Measurements from ENCODE around the gene USP46.
A peak's percentile ranks its signal among the peaks of the same experiment; 100 is the strongest.

USP46 gene

GRCh38 chr4:52641854-52642563 lies 17.1 kb downstream of the USP46 start:
- peaks cover 47% of the 10 kb centered on the region for H3K79me2 ChIP-seq (ENCODE audit: control insufficient read depth, insufficient read depth, low read length, unreplicated experiment)
- peak overlapping the region; percentile 50; the same call in 1 of the 2 replicates for H3K4me3 ChIP-seq (ENCODE audit: low read depth, low read length)
- H3K36me3 ChIP-seq (ENCODE audit: insufficient read depth, low read length): no peaks in the 10 kb centered on the region
- H3K4me1 ChIP-seq (ENCODE audit: control insufficient read depth, insufficient read depth, low read length, unreplicated experiment): peaks cover 29% of the 10 kb centered on the region
- peak overlapping the region; percentile 52 for H3K27ac ChIP-seq (ENCODE audit: low read depth, low read length)
- H2AFZ ChIP-seq (ENCODE audit: low read length, unreplicated experiment): no peak overlapping the region
- H3K27me3 ChIP-seq (ENCODE audit: insufficient read depth, low read length): no peaks in the 10 kb centered on the region

GRCh38 chr4:52640808-52641565 lies 18.1 kb downstream of the USP46 start:
- Histone ChIP-seq H3K79me2 (ENCODE audit: control insufficient read depth, insufficient read depth, low read length, unreplicated experiment) (peaks cover 47% of the 10 kb centered on the region), H3K27ac (ENCODE audit: low read depth, low read length) (peak overlapping the region; percentile 52)

DNA sequence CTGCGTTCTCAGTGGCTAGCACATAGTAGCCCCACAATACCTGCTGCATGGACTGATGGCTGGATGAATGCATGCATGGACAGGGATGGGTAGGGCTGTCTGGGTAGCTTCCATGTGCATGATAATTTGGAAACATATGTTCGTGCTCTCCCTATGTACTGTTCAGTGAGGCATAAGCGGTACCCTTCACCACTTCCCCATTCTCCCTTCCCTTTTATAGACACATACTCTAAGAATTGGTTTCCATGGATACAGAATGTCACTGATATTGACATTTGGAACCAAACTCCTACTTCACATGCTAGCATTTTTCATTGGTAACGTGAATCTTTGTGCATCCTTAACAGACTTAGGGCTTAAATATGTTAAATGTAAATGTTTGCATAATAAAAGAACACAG lies 20.4 kb downstream of the USP46 start:
- peaks cover 52% of the 10 kb centered on the region for H3K79me2 ChIP-seq (ENCODE audit: control insufficient read depth, insufficient read depth, low read length, unreplicated experiment)
- peaks cover 26% of the 10 kb centered on the region for H3K4me1 ChIP-seq (ENCODE audit: control insufficient read depth, insufficient read depth, low read length, unreplicated experiment)
- H3K36me3 ChIP-seq (ENCODE audit: insufficient read depth, low read length): no peaks in the 10 kb centered on the region
- no peak overlapping the region for H3K27ac ChIP-seq (ENCODE audit: low read depth, low read length)
- H3K27me3 ChIP-seq (ENCODE audit: insufficient read depth, low read length): no peaks in the 10 kb centered on the region
- H2AFZ ChIP-seq (ENCODE audit: low read length, unreplicated experiment): no peak overlapping the region
- H3K4me3 ChIP-seq (ENCODE audit: low read depth, low read length): no peak overlapping the region

More at GRCh38 chr4:52640808-52641565, 18.1 kb downstream of the USP46 start:
- peaks cover 29% of the 10 kb centered on the region for H3K4me1 ChIP-seq (ENCODE audit: control insufficient read depth, insufficient read depth, low read length, unreplicated experiment)
- no peaks in the 10 kb centered on the region for H3K36me3 ChIP-seq (ENCODE audit: insufficient read depth, low read length)
- H3K4me3 ChIP-seq (ENCODE audit: low read depth, low read length): peak overlapping the region; percentile 50
- no peaks in the 10 kb centered on the region for H3K27me3 ChIP-seq (ENCODE audit: insufficient read depth, low read length)
- H2AFZ ChIP-seq (ENCODE audit: low read length, unreplicated experiment): peak overlapping the region; percentile 78

DNA sequence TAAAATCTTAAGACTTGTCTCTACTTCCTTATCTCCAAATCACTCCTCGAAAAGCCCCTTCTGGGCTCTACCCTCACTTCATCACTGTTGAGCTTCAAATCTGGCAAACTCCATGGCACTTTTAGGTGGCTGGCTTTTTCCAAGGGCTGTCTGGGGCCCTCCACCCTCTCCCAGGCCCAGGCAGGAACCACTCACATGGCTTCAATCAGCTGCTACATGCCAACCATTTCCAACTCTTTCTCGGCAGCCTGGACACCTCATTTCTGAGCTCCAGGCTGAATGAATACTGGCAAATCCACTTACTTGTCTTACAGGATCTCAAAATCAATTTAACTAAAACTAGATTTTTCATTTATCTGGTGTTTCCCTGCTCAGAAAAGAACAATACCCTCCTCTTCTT lies 22.0 kb downstream of the USP46 start:
- H2AFZ ChIP-seq (ENCODE audit: low read length, unreplicated experiment): no peak overlapping the region
- H3K27me3 ChIP-seq (ENCODE audit: insufficient read depth, low read length): no peaks in the 10 kb centered on the region
- H3K79me2 ChIP-seq (ENCODE audit: control insufficient read depth, insufficient read depth, low read length, unreplicated experiment): peaks cover 43% of the 10 kb centered on the region
- peaks cover 18% of the 10 kb centered on the region for H3K4me1 ChIP-seq (ENCODE audit: control insufficient read depth, insufficient read depth, low read length, unreplicated experiment)
- H3K27ac ChIP-seq (ENCODE audit: low read depth, low read length): no peak overlapping the region
- H3K36me3 ChIP-seq (ENCODE audit: insufficient read depth, low read length): no peaks in the 10 kb centered on the region
- no peak overlapping the region for H3K4me3 ChIP-seq (ENCODE audit: low read depth, low read length)

- Histone ChIP-seq H3K27ac (ENCODE audit: low read depth, low read length) (no peak overlapping the region), H3K27me3 (ENCODE audit: insufficient read depth, low read length) (no peaks in the 10 kb centered on the region), H3K4me1 (ENCODE audit: control insufficient read depth, insufficient read depth, low read length, unreplicated experiment) (peaks cover 3% of the 10 kb centered on the region), H2AFZ (ENCODE audit: low read length, unreplicated experiment) (no peak overlapping the region), H3K4me3 (ENCODE audit: low read depth, low read length) (no peak overlapping the region), H3K79me2 (ENCODE audit: control insufficient read depth, insufficient read depth, low read length, unreplicated experiment) (peaks cover 34% of the 10 kb centered on the region), H3K36me3 (ENCODE audit: insufficient read depth, low read length) (no peaks in the 10 kb centered on the region)
These were observed 23.5 kb downstream of the USP46 start for GRCh38 chr4:52635560-52635959.

DNA sequence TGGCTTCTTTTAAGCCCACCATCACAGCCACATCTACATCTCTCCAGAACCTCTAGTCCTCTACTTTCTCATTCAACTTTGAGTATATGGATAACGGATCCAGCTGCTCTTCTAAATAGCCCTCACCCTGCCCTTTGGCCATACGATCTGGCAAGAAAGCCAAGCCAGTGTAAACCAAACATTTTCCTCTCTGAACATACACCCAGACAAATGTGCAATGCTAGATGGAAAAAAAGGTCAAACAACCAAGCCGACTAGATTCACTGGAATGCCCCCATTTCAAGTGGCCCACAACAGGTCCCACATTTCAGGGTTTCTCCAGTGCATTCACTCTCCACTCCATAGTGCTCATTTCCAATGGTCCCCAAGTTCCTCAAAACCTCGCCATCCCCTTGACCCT lies 24.0 kb downstream of the USP46 start:
- no peak overlapping the region for H3K27ac ChIP-seq (ENCODE audit: low read depth, low read length)
- no peaks in the 10 kb centered on the region for H3K36me3 ChIP-seq (ENCODE audit: insufficient read depth, low read length)
- H3K27me3 ChIP-seq (ENCODE audit: insufficient read depth, low read length): no peaks in the 10 kb centered on the region
- H2AFZ ChIP-seq (ENCODE audit: low read length, unreplicated experiment): no peak overlapping the region
- peaks cover 32% of the 10 kb centered on the region for H3K79me2 ChIP-seq (ENCODE audit: control insufficient read depth, insufficient read depth, low read length, unreplicated experiment)
- no peak overlapping the region for H3K4me3 ChIP-seq (ENCODE audit: low read depth, low read length)
- peaks cover 3% of the 10 kb centered on the region for H3K4me1 ChIP-seq (ENCODE audit: control insufficient read depth, insufficient read depth, low read length, unreplicated experiment)

- no peaks in the 10 kb centered on the region for H3K27me3 ChIP-seq (ENCODE audit: insufficient read depth, low read length)
- H3K79me2 ChIP-seq (ENCODE audit: control insufficient read depth, insufficient read depth, low read length, unreplicated experiment): peaks cover 20% of the 10 kb centered on the region
- no peak overlapping the region for H3K4me3 ChIP-seq (ENCODE audit: low read depth, low read length)
- H2AFZ ChIP-seq (ENCODE audit: low read length, unreplicated experiment): no peak overlapping the region
- peaks cover 3% of the 10 kb centered on the region for H3K4me1 ChIP-seq (ENCODE audit: control insufficient read depth, insufficient read depth, low read length, unreplicated experiment)
- no peaks in the 10 kb centered on the region for H3K36me3 ChIP-seq (ENCODE audit: insufficient read depth, low read length)
- H3K27ac ChIP-seq (ENCODE audit: low read depth, low read length): no peak overlapping the region
These were observed 25.3 kb downstream of the USP46 start for GRCh38 chr4:52633846-52634245.

- Histone ChIP-seq H3K4me3 (ENCODE audit: low read depth, low read length) (no peak overlapping the region), H3K27me3 (ENCODE audit: insufficient read depth, low read length) (no peaks in the 10 kb centered on the region), H3K27ac (ENCODE audit: low read depth, low read length) (no peak overlapping the region), H3K4me1 (ENCODE audit: control insufficient read depth, insufficient read depth, low read length, unreplicated experiment) (peaks cover 3% of the 10 kb centered on the region), H3K79me2 (ENCODE audit: control insufficient read depth, insufficient read depth, low read length, unreplicated experiment) (peaks cover 3% of the 10 kb centered on the region), H3K36me3 (ENCODE audit: insufficient read depth, low read length) (no peaks in the 10 kb centered on the region), H2AFZ (ENCODE audit: low read length, unreplicated experiment) (no peak overlapping the region)
These were observed 30.1 kb downstream of the USP46 start for GRCh38 chr4:52628974-52629373.

- Histone ChIP-seq H3K79me2 (ENCODE audit: control insufficient read depth, insufficient read depth, low read length, unreplicated experiment) (peaks cover 3% of the 10 kb centered on the region), H3K27ac (ENCODE audit: low read depth, low read length) (no peak overlapping the region), H2AFZ (ENCODE audit: low read length, unreplicated experiment) (no peak overlapping the region), H3K4me3 (ENCODE audit: low read depth, low read length) (no peak overlapping the region), H3K36me3 (ENCODE audit: insufficient read depth, low read length) (no peaks in the 10 kb centered on the region), H3K27me3 (ENCODE audit: insufficient read depth, low read length) (no peaks in the 10 kb centered on the region), H3K4me1 (ENCODE audit: control insufficient read depth, insufficient read depth, low read length, unreplicated experiment) (no peaks in the 10 kb centered on the region)
These were observed 30.6 kb downstream of the USP46 start for GRCh38 chr4:52628543-52628942.

- H2AFZ ChIP-seq (ENCODE audit: low read length, unreplicated experiment): no peak overlapping the region
- peaks cover 3% of the 10 kb centered on the region for H3K79me2 ChIP-seq (ENCODE audit: control insufficient read depth, insufficient read depth, low read length, unreplicated experiment)
- no peak overlapping the region for H3K27ac ChIP-seq (ENCODE audit: low read depth, low read length)
- no peak overlapping the region for H3K4me3 ChIP-seq (ENCODE audit: low read depth, low read length)
- no peaks in the 10 kb centered on the region for H3K4me1 ChIP-seq (ENCODE audit: control insufficient read depth, insufficient read depth, low read length, unreplicated experiment)
- H3K27me3 ChIP-seq (ENCODE audit: insufficient read depth, low read length): no peaks in the 10 kb centered on the region
- H3K36me3 ChIP-seq (ENCODE audit: insufficient read depth, low read length): no peaks in the 10 kb centered on the region
These were observed 31.2 kb downstream of the USP46 start for GRCh38 chr4:52627876-52628275.

DNA sequence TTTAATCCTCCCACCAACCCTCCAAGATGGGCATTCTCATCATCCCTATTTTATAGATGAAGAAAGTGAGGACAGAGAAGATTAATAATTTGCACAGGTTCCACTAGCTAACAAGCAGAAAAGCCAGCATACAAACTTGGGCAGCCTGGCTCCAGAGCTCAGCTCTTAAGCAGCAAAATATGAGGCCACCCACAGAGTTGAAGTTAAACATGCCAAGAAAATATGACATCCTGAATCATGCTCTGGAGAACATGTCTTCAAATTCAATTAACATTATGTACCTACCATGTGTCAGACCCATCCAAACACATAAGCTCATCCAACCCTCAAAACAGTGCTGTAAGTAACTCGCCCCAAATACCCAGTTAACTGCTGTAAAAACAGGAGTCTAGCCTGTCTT lies 33.9 kb downstream of the USP46 start:
- Histone ChIP-seq H2AFZ (ENCODE audit: low read length, unreplicated experiment) (no peak overlapping the region), H3K36me3 (ENCODE audit: insufficient read depth, low read length) (no peaks in the 10 kb centered on the region), H3K4me3 (ENCODE audit: low read depth, low read length) (no peak overlapping the region), H3K4me1 (ENCODE audit: control insufficient read depth, insufficient read depth, low read length, unreplicated experiment) (no peaks in the 10 kb centered on the region), H3K79me2 (ENCODE audit: control insufficient read depth, insufficient read depth, low read length, unreplicated experiment) (no peaks in the 10 kb centered on the region), H3K27ac (ENCODE audit: low read depth, low read length) (no peak overlapping the region), H3K27me3 (ENCODE audit: insufficient read depth, low read length) (no peaks in the 10 kb centered on the region)
